Neutrophil (primary cell): ENCODE data around the gene CELA2A.

Source experiments
- H3K27ac ChIP-seq: fragments of 200-600 bp; sonication (generic); 2 replicates; pipeline ENCODE4 v1.5.1; 2016; ENCODE audit warnings: mild to moderate bottlenecking, moderate library complexity
- H3K27me3 ChIP-seq: fragments of 200-600 bp; sonication (generic); 2 replicates; pipeline ENCODE4 v1.6.0; 2016; ENCODE audit warnings: mild to moderate bottlenecking
- H3K36me3 ChIP-seq: fragments of 200-600 bp; sonication (generic); 2 replicates; pipeline ENCODE4 v1.5.1; 2017
- H3K4me1 ChIP-seq, 2 experiments: fragments of 200-600 bp in 1 of 2; sonication (generic) in 1 of 2; 1 replicate in 1 of 2; 2 replicates in 1 of 2; pipeline versions ENCODE4 v1.5.1 to v1.6.1; 2013 to 2016; ENCODE audit warnings: low read depth in 1 of 2, low read length in 1 of 2, mild to moderate bottlenecking in 1 of 2, moderate library complexity in 1 of 2; ENCODE audit not compliant: control insufficient read depth in 1 of 2, insufficient read depth in 1 of 2
- H3K4me3 ChIP-seq, 2 experiments: fragments of 200-600 bp in 1 of 2; sonication (generic) in 1 of 2; 1 replicate in 1 of 2; 2 replicates in 1 of 2; pipeline ENCODE4 v1.5.1; 2013 to 2016; ENCODE audit warnings: low read depth in 1 of 2, low read length in 1 of 2, mild to moderate bottlenecking in 1 of 2, moderate library complexity in 1 of 2
- H3K9me3 ChIP-seq: fragments of 200-600 bp; sonication (generic); 2 replicates; pipeline ENCODE4 v1.5.1; 2016
- TF ChIP-seq, protein P1 (sequence below): fragments of 200-600 bp; sonication (generic); IDR thresholded peaks from 2 replicates; pipeline ENCODE4 v1.5.1; 2016; ENCODE audit warnings: antibody characterized with exemption

Gene CELA2A

DNA sequence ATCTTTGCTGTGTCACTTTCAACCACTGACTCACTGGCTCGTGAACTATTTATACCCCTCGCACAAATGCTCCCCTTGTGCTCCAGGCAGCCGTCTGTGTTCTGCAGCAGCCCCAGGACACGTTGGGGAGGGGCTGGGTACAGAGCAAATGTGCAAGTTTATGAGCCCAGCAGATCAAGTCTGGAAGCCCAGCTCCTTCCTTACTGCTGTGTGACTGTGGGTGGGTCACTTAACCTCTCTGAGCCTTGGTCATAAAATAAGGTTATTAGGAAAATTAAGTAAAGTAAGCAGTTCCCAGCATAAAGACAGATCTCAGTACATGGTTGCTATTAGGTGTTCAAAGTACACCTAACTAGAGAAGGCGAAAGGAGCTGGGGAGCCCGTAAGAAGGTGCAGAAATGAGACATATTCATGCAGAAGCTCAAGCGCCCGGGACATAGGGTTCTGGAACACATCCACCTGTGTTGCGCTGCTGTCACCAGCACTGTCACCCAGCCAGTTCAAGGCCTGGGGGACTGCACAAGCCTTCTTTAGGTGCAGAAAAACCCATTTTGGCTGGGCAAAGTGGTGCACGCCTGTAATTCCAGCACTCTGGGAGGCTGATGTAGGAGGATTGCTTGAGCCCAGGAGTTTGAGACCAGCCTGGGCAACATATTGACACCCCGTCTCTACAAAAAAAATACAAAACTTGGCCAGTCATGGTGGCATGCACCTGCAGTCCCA, 33.0 kb upstream of the CELA2A start:
- Histone ChIP-seq H3K27ac (peak overlapping the region; percentile 57), H3K9me3 (no peaks in the 10 kb centered on the region), H3K4me1 (peaks cover 42 to 56% of the 10 kb centered on the region in 2 experiments), H3K4me3 (no peak overlapping the region), H3K36me3 (peaks cover 96% of the 10 kb centered on the region), H3K27me3 (no peaks in the 10 kb centered on the region)
- TF ChIP-seq, protein P1, sequence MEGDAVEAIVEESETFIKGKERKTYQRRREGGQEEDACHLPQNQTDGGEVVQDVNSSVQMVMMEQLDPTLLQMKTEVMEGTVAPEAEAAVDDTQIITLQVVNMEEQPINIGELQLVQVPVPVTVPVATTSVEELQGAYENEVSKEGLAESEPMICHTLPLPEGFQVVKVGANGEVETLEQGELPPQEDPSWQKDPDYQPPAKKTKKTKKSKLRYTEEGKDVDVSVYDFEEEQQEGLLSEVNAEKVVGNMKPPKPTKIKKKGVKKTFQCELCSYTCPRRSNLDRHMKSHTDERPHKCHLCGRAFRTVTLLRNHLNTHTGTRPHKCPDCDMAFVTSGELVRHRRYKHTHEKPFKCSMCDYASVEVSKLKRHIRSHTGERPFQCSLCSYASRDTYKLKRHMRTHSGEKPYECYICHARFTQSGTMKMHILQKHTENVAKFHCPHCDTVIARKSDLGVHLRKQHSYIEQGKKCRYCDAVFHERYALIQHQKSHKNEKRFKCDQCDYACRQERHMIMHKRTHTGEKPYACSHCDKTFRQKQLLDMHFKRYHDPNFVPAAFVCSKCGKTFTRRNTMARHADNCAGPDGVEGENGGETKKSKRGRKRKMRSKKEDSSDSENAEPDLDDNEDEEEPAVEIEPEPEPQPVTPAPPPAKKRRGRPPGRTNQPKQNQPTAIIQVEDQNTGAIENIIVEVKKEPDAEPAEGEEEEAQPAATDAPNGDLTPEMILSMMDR, result no peak

DNA sequence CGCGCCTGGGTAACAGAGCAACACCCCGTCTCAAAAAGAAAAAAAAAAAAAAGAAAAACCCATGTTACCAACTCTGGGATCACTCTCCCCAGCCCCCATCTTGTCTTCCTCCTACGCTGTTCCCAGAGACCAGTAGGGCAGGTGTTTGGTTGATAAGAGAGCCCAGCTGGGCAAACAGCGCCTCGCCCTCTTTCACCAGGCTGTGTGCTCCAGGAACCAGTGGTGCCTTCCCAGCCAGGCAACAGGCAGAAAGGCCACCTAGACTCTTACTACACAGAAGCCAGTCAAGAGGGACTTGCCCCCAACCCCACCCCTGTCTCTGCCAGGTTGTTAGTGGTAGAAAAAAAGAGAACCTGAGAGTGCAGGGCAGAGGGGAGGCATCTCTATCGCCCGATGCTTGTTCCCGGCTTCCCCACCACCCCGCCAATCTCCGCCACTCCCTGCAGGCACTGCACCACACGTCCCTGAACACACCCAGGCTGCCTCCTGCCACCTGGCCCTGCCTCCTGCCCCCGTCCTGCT, 32.3 kb upstream of the CELA2A start:
- TF ChIP-seq, protein P1, result no peak
- Histone ChIP-seq H3K27me3 (no peaks in the 10 kb centered on the region), H3K9me3 (no peaks in the 10 kb centered on the region), H3K36me3 (peaks cover 96% of the 10 kb centered on the region), H3K4me1 (peaks cover 35 to 49% of the 10 kb centered on the region in 2 experiments), H3K4me3 (no peak overlapping the region), H3K27ac (peak overlapping the region; percentile 57)

DNA sequence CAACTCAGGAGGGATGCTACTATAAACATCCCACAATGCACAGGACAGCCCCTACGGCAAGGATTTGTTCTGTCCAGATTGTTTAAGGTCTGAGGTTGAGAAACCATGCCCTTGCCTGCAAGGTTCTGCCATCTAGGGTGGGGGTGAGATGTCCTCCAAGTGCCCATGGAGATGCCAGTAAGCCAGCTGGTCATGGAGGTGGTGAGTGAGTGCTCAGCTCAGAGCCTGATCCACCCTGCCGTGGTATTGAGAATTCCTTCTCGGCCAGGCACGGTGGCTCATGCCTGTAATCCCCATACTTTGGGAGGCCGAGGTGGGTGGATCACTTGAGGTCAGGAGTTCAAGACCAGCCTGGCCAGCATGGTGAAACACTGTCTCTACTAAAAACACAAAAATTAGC, 31.6 kb upstream of the CELA2A start:
- Histone ChIP-seq H3K4me3 (no peak overlapping the region), H3K4me1 (peaks cover 27 to 41% of the 10 kb centered on the region in 2 experiments), H3K27ac (peak overlapping the region; percentile 57), H3K36me3 (peaks cover 96% of the 10 kb centered on the region), H3K27me3 (no peaks in the 10 kb centered on the region), H3K9me3 (no peaks in the 10 kb centered on the region)
- TF ChIP-seq, protein P1, result no peak

DNA sequence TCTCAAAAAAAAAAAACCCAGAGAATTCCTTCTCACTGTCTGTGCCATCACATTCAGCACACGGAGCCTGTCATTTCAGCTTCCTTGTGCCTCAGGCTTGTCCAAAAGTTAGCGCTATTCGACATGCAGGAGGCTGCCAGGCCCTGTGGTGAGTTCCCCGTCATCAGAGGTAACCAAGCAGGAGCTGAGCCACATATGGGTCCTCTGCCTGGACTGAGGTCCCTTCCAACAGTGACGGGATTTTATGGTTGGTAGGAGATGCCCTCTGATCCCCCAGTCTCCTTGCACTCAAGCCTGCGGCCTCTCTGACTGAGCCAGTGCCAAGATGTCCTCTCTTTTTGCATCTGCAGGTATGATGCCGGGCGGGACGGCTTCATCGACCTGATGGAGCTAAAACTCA, 31.0 kb upstream of the CELA2A start:
- no peaks in the 10 kb centered on the region for H3K9me3 ChIP-seq
- H3K4me1 ChIP-seq, result peaks cover 26 to 36% of the 10 kb centered on the region in 2 experiments
- no peak overlapping the region for H3K4me3 ChIP-seq
- H3K27ac ChIP-seq, result peak overlapping the region; percentile 82
- TF ChIP-seq, protein P1, result no peak
- H3K36me3 ChIP-seq, result peaks cover 96% of the 10 kb centered on the region
- no peaks in the 10 kb centered on the region for H3K27me3 ChIP-seq

DNA sequence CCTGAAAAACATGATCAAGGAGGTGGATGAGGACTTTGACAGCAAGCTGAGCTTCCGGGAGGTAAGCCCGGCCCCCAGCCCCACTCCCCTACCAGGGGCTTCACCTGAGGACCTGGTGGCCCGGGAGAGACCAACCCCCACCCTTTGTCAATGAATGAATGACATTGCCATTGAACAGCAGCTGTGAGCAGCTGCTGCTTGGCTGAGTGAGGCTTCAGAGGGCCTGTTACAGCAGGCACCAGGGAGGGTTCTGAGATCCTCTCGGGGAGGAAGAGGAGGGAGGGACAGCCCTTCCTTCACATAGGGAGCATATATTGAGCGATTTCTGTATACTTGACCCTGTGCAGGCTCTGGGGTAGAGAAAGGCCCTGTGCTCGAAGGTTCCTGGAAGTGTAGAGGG, 30.6 kb upstream of the CELA2A start:
- Histone ChIP-seq H3K27me3 (no peaks in the 10 kb centered on the region), H3K36me3 (peaks cover 96% of the 10 kb centered on the region), H3K9me3 (no peaks in the 10 kb centered on the region), H3K27ac (peak overlapping the region; percentile 82), H3K4me1 (peaks cover 22 to 33% of the 10 kb centered on the region in 2 experiments), H3K4me3 (no peak overlapping the region)
- TF ChIP-seq, protein P1, result no peak
